Right lobe of liver (tissue), 4 donors: Measurements from ENCODE around the gene SYCE1L.

Experiments
- POLR2A ChIP-seq: fragments of 450-650 bp; IDR thresholded peaks from one replicate; pipeline ENCODE4 v1.6.1; 2017; ENCODE audit warnings: antibody characterized with exemption, mild to moderate bottlenecking
- TF ChIP-seq, protein P1 (sequence below), 4 donors: fragments of 200-600 bp in 3 of 4; fragments of 450-650 bp in 1 of 4; IDR thresholded peaks; one replicate each; pipeline versions ENCODE4 v1.5.1 to v1.8.0; 2016 to 2022; ENCODE audit warnings: antibody characterized with exemption in 4 of 4, mild to moderate bottlenecking in 2 of 4
- donor health status: DM: no; HTN: no; CAD: no.
- donor health status: DM: no; HTN: no; CAD: no.
- donor health status: DM: no; HTN: yes; CAD: no.

GRCh38 chr16:77166726-77167125, 32.5 kb upstream of the SYCE1L start:
- TF ChIP-seq, protein P1, sequence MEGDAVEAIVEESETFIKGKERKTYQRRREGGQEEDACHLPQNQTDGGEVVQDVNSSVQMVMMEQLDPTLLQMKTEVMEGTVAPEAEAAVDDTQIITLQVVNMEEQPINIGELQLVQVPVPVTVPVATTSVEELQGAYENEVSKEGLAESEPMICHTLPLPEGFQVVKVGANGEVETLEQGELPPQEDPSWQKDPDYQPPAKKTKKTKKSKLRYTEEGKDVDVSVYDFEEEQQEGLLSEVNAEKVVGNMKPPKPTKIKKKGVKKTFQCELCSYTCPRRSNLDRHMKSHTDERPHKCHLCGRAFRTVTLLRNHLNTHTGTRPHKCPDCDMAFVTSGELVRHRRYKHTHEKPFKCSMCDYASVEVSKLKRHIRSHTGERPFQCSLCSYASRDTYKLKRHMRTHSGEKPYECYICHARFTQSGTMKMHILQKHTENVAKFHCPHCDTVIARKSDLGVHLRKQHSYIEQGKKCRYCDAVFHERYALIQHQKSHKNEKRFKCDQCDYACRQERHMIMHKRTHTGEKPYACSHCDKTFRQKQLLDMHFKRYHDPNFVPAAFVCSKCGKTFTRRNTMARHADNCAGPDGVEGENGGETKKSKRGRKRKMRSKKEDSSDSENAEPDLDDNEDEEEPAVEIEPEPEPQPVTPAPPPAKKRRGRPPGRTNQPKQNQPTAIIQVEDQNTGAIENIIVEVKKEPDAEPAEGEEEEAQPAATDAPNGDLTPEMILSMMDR (IDR thresholded peaks at IDR 0.05) = no peak
- no peak for TF ChIP-seq POLR2A
